Stimulated activated CD8-positive, alpha-beta memory T cell treated with anti-CD3 and anti-CD28 coated beads, Interleukin-2, amount 100 ng/mL, for 48 hours (primary cell): ENCODE results near the gene CRYM.
"Not testable (repeated sequence)": the region's sequence is repeated elsewhere in the genome, so short reads cannot be mapped to it uniquely, and the experiment has no call there.

Source experiments
- DNase-seq, 2 donors: peaks; one replicate each; pipeline ENCODE4 v3.0.0-alpha.2; 2020; ENCODE audit warnings: low read depth in 2 of 2

CRYM gene

GRCh38 chr16:21279501-21279900 is 1.4 kb upstream of the CRYM start:
- DNase-seq: no peak

GRCh38 chr16:21277045-21277926 is 804 bp downstream of the CRYM start:
- no peak for DNase-seq

DNA sequence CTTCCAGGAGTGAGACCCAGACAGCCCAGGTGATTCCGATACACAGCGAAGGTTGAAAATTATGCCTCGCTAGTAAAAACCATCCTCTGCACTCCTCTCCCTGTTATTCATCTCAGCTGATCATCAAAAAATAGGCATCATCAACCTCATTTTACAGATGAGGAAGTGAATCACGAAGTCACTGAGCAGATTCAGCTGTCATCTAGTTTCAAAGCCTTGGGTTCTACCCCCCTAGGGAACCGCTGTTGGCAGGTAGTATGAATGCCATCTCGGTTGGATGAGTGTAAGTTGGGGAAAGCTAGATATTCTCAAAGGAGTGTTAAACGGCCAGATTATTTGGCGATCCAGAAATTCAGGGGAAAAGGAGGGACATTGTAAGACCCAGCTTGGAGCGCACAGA is 2.0 kb downstream of the CRYM start:
- DNase-seq: no peak

- DNase-seq: no peak
These were observed 2.6 kb downstream of the CRYM start for GRCh38 chr16:21275529-21275928.

DNA sequence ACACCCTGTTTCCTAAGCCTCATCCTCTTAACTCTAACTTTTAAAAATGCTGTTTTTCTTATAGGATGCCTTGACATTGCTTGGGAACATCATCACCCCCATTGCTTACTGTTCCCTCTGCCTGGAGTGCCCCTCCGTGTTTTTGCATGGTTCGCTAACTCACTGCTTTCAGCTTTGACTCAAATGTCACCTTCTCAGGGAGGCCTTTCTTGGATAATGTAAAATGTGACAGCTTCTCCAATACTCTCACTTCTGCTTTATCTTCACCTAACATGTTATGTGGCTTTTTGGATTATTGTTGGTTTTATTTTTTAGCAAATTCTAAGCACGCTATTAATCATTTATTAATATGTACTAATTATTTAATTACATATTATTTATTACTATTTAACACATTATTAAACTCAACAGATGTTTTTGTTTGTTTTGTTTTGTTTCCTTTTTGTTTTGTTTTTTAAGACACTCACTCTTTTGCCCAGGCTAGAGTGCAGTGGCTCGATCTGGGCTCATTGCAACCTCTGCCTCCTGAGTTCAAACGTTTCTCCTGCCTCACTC is 3.8 kb downstream of the CRYM start:
- no peak for DNase-seq

DNA sequence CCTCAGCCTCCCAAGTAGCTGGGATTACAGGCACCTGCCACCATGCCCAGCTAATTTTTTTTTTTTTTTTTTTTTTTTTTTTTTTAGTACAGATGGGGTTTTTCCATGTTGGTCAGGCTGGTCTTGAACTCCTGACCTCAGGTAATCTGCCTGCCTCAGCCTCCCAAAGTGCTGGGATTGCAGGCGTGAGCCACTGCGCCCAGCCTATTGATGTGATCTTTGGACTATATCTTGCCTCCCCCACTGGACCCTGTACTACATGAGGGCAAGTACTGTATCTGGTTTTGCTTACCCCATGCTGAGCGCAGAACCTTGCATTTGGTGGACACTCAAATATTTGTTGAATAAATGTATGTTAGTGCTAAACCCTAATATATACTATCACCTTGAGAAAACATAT is 5.3 kb downstream of the CRYM start:
- not testable (repeated sequence) for DNase-seq

- DNase-seq: no peak
These were observed 5.8 kb downstream of the CRYM start for GRCh38 chr16:21272253-21272652.

DNA sequence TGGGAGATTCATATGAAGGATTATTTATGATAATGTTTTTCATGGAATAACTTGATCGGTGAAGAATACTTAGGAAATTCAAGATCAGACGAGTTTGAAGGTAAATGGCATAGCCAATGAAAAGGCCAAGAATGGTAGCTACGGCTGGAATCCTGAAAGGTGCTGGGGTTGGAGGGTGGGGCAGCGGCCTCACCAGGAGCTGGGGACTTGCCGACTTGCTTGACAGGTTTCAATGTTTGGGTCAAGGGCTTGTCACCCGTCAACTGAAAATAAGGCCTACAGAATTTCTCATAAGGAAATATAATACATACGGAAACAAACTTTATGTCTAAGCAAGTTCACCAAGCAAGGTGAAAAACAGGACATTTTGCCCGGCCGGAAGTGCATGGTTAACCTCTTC is 9.9 kb downstream of the CRYM start:
- no peak for DNase-seq

DNA sequence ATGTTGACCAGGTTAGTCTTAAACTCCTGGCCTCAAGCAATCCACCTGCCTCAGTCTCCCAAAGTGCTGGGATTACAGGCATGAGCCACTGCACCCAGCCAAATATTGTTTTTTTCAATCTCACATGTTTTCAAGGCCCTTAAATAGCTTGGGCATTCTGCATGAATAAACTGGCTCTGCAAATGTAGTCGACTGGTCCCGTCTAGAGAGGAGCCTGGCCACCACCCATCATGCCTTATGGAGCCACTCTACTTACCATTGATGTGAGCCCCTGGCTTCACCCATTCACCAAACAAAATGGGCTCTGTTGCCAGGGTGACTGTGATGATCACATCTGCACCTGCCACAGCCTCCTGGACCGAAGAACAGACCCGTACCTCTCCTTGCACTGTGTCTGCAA is 10.8 kb downstream of the CRYM start:
- DNase-seq: no peak

DNA sequence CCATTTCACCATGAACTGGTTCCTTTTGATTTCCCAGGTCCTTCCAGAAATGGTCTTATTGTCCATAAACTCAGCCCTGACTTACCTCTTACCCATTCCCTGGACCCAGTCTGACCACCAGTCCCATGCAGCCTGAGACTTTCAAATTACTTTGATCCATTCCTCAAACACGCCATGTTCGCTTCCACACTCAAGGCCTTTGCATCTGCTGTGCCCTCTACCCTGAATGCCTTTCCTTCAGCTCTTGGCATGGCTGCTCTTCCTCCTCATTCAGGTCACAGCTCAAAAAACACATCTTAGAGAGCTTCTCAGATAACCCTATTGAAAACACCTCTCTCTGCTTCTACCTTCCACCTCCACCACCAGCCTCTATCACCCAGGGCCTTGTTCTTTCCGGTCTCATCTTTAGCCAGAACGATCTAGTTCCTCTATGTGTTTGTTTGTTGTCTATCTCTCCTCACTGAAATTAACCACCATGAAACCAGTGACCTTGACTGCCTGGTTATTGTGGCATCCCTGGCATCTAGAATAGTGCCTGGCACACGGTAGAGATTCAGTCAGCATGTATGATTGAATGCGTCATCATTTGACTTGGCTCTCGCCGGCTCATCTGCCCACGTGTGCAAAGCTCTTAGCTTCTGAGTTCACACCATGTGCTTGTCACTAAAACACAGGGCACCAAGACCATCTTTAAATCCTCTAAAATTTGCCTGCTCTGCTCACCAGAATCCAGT is 12.8 kb downstream of the CRYM start:
- DNase-seq: no peak

GRCh38 chr16:21264571-21265036 is 13.5 kb downstream of the CRYM start:
- no peak for DNase-seq

DNA sequence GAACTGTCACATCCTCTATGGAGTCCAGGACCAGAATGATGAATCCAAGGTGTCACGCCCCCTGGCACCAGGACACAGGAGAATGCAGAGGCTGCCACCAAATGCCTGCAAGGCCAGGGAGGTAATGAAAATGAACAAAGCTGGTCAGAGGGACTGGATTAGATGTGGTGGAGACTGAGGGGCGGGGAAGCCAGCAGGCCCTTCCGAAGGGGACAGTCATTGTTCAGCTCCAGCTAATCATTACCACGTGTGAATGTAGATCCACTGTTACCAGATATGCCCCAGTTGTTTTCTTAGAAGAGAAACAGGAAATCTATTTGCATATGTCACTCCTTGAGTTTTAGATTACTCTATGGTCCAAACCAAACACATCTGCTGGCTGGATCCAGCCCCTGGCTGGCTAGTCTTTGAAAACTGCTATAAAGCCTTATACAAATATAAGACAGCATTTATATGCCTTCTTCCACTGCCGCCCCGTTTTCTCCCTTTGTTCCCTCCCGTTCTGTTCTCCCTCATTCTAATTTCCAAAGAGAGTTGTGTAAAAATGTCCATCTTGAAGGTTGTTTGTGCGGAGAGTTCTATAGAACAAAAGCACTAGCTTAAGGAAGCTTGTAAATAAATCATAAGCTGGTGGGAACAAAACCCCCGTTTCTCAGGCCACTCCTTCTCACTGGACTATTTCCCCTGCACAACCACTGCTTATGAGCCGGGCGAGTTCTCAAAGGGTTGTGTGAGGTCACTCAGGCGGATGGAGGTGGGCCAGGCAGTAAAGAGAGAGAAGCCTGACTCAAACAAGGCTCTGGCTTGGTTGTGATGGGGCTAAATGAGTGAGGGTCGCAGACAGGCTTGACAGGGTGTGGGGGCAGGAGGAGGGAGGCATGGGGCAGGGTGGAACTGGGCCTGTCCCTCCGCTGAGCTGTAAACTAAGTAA is 14.2 kb downstream of the CRYM start:
- no peak for DNase-seq

DNA sequence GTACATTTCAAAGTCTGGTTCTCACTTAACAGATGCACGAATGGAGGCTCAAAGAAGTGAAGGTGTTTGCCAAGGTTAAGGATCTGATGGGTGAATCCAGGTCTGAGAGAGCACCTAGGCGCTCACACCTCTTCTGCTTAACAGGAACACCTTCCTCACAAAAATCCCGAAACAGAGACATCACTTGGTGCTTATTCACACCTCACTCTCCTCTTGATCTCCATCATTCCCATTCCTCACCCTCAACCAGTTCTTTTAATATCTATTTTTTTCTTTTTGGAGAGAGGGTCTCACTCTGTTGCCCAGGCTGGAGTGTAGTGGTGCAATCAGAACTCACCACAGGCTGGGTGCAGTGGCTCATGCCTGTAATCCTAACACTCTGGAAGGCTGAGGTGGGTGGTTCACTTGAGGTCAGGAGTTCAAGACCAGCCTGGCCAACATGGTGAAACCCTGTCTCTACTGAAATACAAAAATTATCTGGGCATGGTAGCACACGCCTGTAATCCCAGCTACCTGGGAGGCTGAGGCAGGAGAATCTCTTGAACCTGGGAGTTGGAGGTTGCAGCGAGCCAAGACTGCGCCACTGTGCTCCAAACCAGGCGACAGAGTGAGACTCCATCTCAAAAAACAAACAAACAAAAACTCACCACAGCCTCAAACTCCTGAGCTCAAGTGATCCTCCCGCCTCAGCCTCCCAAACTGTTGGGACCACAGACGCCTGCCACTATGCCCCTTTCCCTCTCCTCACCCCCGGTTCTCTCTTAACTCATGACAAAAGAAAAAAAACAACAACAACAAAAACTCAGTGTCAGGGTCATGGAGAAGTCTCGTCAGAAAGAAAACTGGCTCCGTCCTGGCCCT is 15.1 kb downstream of the CRYM start:
- no peak for DNase-seq

DNA sequence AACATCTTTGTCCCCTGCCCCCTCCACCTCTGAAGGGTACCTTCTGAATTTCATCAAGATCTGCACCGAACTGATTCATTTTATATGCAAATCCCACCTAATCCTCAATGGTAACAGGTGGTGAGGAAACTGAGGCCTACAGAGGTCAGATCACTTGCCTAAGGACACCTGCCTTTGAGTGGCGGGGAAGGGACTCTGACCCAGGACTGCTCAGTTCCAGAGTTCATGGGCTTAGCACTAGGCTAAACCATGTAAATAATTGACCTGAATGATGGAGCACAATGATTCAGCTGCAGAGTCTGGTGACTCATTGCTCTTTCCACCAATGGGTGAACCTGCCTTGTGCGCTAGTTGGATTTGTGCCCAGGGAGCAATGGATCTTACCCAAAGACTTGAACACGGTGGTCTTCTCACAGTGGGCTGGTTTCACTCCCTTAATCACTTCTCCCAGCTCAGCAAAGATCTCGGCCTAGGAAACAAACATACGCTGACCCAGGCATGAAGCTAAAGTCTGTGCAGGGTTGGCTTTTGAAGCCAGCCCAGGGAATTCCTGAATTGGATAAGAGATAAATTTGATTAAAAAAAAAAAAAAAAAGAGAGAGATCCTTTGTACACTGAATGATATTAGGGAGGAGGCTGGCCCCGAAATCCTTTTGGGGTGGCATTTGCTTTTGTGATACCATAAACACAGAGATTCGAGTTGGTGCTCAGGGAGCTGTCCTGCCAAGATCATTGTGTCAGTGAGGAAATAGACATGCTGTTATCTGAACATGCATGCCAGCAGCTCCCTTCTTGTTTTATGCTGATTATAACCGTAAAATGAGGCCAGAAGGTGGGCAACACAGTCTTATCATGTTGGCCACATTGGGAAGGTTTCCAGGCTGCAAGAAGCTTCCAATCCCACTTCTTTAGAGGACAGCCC is 17.0 kb downstream of the CRYM start:
- DNase-seq: no peak

DNA sequence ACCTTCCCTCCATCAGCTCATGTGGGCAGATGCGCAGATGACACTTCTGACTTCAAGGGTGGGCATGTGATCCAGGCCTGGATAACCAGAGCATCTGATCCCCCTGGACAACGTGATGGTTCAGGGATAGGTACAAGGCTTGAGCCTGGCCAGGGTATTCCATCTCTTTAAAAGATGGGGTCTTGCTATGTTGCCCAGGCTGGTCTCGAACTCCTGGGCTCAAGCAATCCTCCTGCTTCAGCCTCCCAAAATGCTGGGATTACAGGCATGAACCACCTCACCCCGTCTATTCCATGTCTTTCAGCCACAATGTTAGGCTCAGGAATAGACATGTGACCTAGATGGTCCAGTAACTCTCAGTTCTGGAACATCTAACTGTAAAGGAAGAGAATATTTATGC is 20.8 kb downstream of the CRYM start:
- no peak for DNase-seq

DNA sequence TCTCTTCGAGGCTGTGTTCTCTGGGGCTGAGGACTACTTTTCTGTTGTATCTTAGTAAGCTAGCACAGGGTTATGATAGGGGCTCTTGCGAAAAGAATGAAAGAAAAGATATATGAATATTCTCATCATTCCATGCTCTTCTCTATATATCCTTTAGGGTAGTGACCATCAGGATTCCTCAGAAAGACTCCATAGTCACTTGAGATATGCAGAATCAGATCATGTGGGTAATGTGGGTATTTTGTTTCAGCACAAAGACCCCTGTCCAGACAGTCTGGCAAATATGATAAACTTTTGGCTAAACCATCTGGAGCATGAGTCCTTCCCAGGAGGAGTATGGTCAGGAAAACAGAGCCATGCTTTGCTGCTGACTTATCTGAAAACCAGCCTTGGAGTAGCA is 21.5 kb downstream of the CRYM start:
- DNase-seq: no peak

DNA sequence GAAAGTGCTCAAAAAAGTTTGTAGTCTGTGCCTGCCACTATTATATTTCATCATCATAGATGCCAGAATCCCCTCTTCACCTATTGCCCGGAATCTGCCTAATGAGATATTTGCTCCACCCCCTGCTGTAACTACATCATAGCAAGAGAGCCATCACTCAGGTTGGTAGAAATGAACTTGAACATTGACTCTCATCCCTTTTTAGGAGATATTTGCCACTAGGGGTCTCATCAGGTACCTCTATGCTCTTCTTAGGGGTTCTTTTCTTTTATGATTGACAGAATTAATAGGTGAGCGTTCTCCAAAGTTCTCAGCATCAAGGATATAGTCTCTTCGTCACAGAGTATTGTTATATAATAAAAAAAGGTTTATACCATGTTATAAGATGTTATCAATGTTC is 24.6 kb downstream of the CRYM start:
- no peak for DNase-seq

DNA sequence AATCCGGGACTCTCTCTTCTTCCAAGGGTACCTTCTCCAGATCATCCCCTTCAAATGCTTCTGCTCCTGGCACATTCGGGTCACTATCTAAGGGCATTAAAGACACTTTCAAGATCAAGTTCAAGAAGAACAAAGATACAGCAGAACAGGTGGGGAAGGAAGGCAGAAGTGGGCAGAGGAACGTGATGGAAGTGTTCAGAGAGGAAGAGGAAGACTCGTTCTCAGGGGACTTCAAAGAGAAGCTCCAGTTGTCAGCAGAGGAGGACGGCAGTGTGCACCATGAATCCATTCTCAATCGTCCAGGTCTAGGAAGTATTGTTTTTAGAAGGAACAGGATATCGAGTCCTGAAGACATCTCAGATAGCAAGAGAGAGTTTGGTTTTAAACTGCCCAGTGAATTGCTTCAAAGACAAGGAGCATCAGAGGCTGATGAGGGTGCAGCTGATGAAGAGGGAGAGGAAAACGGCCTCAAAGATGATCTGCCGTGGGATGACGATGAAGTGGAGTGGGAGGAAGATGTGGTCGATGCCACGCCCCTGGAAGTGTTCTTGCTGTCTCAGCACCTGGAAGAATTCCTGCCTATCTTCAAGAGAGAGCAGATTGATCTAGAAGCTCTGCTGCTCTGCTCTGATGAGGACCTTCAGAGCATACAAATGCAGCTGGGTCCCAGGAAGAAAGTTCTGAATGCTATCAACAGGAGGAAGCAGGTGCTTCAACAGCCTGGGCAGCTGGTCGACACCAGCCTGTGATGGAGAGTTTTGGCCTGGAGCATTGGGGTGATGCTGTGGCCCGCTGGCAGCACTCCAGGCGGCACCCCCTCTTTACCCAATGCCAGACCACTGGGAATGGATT is 27.8 kb downstream of the CRYM start:
- DNase-seq: no peak

DNA sequence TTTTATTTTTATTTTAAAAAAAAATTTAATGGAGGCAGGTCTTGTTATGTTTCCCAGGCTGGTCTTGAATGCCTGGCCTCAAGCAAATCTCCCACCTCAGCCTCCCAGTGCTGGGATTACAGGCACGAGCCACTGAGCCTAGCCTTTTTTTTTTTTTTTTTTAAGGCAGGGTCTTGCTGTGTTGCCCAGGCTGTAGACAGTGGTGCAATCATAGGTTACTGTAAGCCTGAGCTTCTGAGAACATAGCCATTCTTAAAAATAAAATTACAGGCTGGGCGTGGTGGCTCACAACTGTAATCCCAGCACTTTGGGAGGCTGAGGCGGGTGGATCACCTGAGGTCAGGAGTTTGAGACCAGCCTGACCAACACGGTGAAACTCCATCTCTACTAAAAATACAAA is 29.9 kb downstream of the CRYM start:
- DNase-seq: not testable (repeated sequence)
